ENCODE data around the gene RET.

Gene RET

GRCh38 chr10:43160921-43161255 lies 84.0 kb downstream of the RET start:
- Histone ChIP-seq H4K20me1 (ENCODE audit: insufficient read depth, low read length) (peaks cover 13% of the 10 kb centered on the region; the same call in 1 of the 2 replicates), H3K36me3 (ENCODE audit: insufficient read depth, low read length) (peaks cover 36% of the 10 kb centered on the region), H3K4me2 (ENCODE audit: insufficient read depth, low read length) (no peak overlapping the region), H3K27me3 (ENCODE audit: insufficient read depth, low read length, poor library complexity) (no peaks in the 10 kb centered on the region), H3K9me3 (ENCODE audit: insufficient read depth, low read length, severe bottlenecking) (no peaks in the 10 kb centered on the region), H3K4me3 (ENCODE audit: low read depth in 1 of 2, low read length in 2 of 2) (no peak overlapping the region), H3K79me2 (ENCODE audit: insufficient read depth, low read length) (peaks cover 65% of the 10 kb centered on the region), H3K4me1 (ENCODE audit: insufficient read depth, low read length) (no peaks in the 10 kb centered on the region; the same call in 1 of the 2 replicates), H2AFZ (ENCODE audit: low read depth, low read length) (no peak overlapping the region), H3K9ac (ENCODE audit: low read depth, low read length) (no peak overlapping the region), H3K27ac (ENCODE audit: low read length) (no peak overlapping the region)
- DNase-seq, result no peak
- no peak for TF ChIP-seq EZH2 (IDR thresholded peaks at IDR 0.05; ENCODE audit: borderline replicate concordance, low read depth, low read length, severe bottlenecking)
- ATAC-seq (ENCODE audit: insufficient read depth, low read depth), result no peak

- Histone ChIP-seq H3K36me3 (ENCODE audit: insufficient read depth, low read length) (peaks cover 36% of the 10 kb centered on the region), H3K4me3 (ENCODE audit: low read depth in 1 of 2, low read length in 2 of 2) (no peak overlapping the region), H4K20me1 (ENCODE audit: insufficient read depth, low read length) (peaks cover 3% of the 10 kb centered on the region; the same call in 1 of the 2 replicates), H3K27me3 (ENCODE audit: insufficient read depth, low read length, poor library complexity) (no peaks in the 10 kb centered on the region), H3K4me2 (ENCODE audit: insufficient read depth, low read length) (no peak overlapping the region), H3K4me1 (ENCODE audit: insufficient read depth, low read length) (peaks cover 12% of the 10 kb centered on the region), H3K79me2 (ENCODE audit: insufficient read depth, low read length) (peaks cover 48% of the 10 kb centered on the region), H2AFZ (ENCODE audit: low read depth, low read length) (no peak overlapping the region), H3K9ac (ENCODE audit: low read depth, low read length) (no peak overlapping the region), H3K9me3 (ENCODE audit: insufficient read depth, low read length, severe bottlenecking) (no peaks in the 10 kb centered on the region), H3K27ac (ENCODE audit: low read length) (no peak overlapping the region)
- no peak for TF ChIP-seq EZH2 (IDR thresholded peaks at IDR 0.05; ENCODE audit: borderline replicate concordance, low read depth, low read length, severe bottlenecking)
- TF ChIP-seq CTCF (IDR thresholded peaks at IDR 0.05; ENCODE audit: borderline replicate concordance, extremely low read depth, low read length, poor library complexity, severe bottlenecking), result no peak
- ATAC-seq (ENCODE audit: insufficient read depth, low read depth) (no peak; the same call in 2 of the 3 replicates), DNase-seq (no peak)
These were observed 85.7 kb downstream of the RET start for GRCh38 chr10:43162604-43163003.

GRCh38 chr10:43166207-43166879 lies 89.5 kb downstream of the RET start:
- Histone ChIP-seq H4K20me1 (ENCODE audit: insufficient read depth, low read length) (peaks cover 3% of the 10 kb centered on the region; the same call in 1 of the 2 replicates), H3K4me1 (ENCODE audit: insufficient read depth, low read length) (peaks cover 12% of the 10 kb centered on the region), H3K4me2 (ENCODE audit: insufficient read depth, low read length) (no peak overlapping the region), H3K9me3 (ENCODE audit: insufficient read depth, low read length, severe bottlenecking) (no peaks in the 10 kb centered on the region), H3K4me3 (ENCODE audit: low read depth in 1 of 2, low read length in 2 of 2) (no peak overlapping the region), H3K9ac (ENCODE audit: low read depth, low read length) (no peak overlapping the region), H3K79me2 (ENCODE audit: insufficient read depth, low read length) (peaks cover 22% of the 10 kb centered on the region), H2AFZ (ENCODE audit: low read depth, low read length) (no peak overlapping the region), H3K36me3 (ENCODE audit: insufficient read depth, low read length) (peaks cover 42% of the 10 kb centered on the region), H3K27ac (ENCODE audit: low read length) (no peak overlapping the region), H3K27me3 (ENCODE audit: insufficient read depth, low read length, poor library complexity) (no peaks in the 10 kb centered on the region)
- DNase-seq (no peak), ATAC-seq (ENCODE audit: insufficient read depth, low read depth) (no peak)
- TF ChIP-seq CTCF (IDR thresholded peaks at IDR 0.05; ENCODE audit: borderline replicate concordance, extremely low read depth, low read length, poor library complexity, severe bottlenecking) (no peak), EZH2 (IDR thresholded peaks at IDR 0.05; ENCODE audit: borderline replicate concordance, low read depth, low read length, severe bottlenecking) (no peak)

- Histone ChIP-seq H3K4me2 (ENCODE audit: insufficient read depth, low read length) (no peak overlapping the region), H3K4me3 (ENCODE audit: low read depth in 1 of 2, low read length in 2 of 2) (no peak overlapping the region), H3K27ac (ENCODE audit: low read length) (peak overlapping the region; percentile 48; the same call in 1 of the 2 replicates), H3K79me2 (ENCODE audit: insufficient read depth, low read length) (peaks cover 15% of the 10 kb centered on the region), H3K27me3 (ENCODE audit: insufficient read depth, low read length, poor library complexity) (no peaks in the 10 kb centered on the region), H3K9me3 (ENCODE audit: insufficient read depth, low read length, severe bottlenecking) (no peaks in the 10 kb centered on the region), H4K20me1 (ENCODE audit: insufficient read depth, low read length) (0 out of 2 replicates have a peak, but pooled peaks cover 3% of the 10 kb centered on the region), H3K36me3 (ENCODE audit: insufficient read depth, low read length) (peaks cover 43% of the 10 kb centered on the region), H2AFZ (ENCODE audit: low read depth, low read length) (no peak overlapping the region), H3K4me1 (ENCODE audit: insufficient read depth, low read length) (peaks cover 12% of the 10 kb centered on the region), H3K9ac (ENCODE audit: low read depth, low read length) (no peak overlapping the region)
- ATAC-seq (ENCODE audit: insufficient read depth, low read depth) (peak; percentile 62; the same call in 2 of the 3 replicates), DNase-seq (no peak)
- no peak for TF ChIP-seq CTCF (IDR thresholded peaks at IDR 0.05; ENCODE audit: borderline replicate concordance, extremely low read depth, low read length, poor library complexity, severe bottlenecking)
- TF ChIP-seq EZH2 (IDR thresholded peaks at IDR 0.05; ENCODE audit: borderline replicate concordance, low read depth, low read length, severe bottlenecking), result no peak
These were observed 90.1 kb downstream of the RET start for GRCh38 chr10:43166880-43167497.

Measured in DND-41 (cell line).